ENCODE results near the gene DMD.

DMD gene

DNA sequence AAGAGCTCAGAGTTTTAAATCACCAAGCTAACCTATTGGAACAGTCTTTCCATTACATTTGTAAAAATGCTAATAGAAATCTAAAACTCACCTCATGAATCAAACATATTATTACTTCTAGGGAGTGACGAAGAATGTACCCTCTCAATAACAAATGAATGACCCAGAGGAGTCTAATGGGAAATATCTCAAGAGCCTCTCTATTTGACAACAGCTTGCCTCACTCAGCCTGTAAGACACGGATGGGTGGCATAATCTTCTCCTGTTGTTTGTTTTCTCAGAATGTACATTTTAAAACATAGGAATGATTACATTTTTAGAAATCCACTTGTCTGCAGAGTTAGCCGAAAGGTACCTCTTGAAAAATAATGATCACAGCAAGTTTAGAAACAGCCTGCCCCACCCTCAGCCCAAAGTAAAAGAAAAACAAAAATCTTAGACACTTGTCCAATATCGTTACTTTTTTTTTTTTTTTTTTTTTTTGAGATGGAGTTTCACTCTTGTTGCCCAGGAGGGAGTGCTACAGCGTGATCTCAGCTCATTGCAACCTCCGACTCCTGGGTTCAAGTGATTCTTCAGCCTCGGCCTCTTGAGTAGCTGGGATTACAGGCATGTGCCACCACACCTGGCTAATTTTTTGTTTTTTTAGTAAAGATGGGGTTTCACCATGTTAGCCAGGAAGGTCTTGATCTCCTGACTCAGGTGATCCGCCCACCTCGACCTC is 1955.9 kb downstream of the DMD start:
- Mint-ChIP-seq H3K4me1 (no peaks in the 10 kb centered on the region), H3K9me3 (no peaks in the 10 kb centered on the region), H3K27me3 (no peaks in the 10 kb centered on the region), H3K36me3 (no peaks in the 10 kb centered on the region), H3K27ac (no peak overlapping the region), H3K4me3 (no peak overlapping the region)
- CTCF ChIA-PET = interaction anchor here (1.0 kb wide), 1 partner anchor 217 kb away, joined by 3 read pairs; no protein-coding TSS in a partner anchor
- no peak for DNase-seq

DNA sequence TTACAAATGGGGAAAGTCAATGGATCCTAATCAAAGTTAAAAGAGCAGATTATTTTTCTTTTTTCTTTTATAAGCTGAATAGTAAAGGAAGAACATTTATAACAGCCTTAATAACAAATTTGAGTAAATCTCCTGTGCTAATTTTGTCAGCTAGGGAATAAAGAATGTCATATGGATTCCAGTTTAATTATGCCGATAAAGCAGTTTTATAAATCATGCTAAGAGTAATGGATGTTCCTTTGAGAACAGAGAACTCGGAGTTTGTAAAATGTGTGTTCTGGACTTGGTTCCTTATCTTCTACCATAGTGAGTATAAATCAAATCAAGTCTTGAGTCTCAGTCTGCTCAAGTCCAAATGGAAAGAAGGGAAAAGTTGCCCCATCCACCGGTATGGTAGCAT is 1959.2 kb downstream of the DMD start:
- no peaks in the 10 kb centered on the region for H3K4me1 Mint-ChIP-seq
- CTCF ChIA-PET = no interaction called here
- H3K36me3 Mint-ChIP-seq = no peaks in the 10 kb centered on the region
- DNase-seq = no peak
- H3K27ac Mint-ChIP-seq = no peak overlapping the region
- H3K4me3 Mint-ChIP-seq = no peak overlapping the region
- no peaks in the 10 kb centered on the region for H3K27me3 Mint-ChIP-seq
- H3K9me3 Mint-ChIP-seq = no peaks in the 10 kb centered on the region

DNA sequence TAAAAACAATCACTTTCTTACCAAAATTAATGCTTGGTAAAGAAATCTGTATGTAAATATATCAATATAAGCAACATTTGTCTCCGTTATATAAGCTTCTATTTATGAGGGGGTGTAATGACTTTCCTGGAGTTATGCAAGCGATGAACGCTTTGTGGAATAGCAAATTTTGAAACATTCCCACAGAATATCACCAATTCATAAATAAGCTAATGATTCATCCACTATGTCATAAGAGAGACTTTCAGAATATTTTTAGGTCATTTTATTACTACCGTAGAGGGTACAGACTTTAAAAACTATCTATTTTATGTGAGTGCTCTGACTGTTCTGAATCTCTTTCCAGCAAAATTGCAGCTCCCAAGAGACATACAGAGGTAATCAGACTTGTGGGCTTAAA is 1960.0 kb downstream of the DMD start:
- no peak overlapping the region for H3K27ac Mint-ChIP-seq
- H3K27me3 Mint-ChIP-seq = no peaks in the 10 kb centered on the region
- H3K36me3 Mint-ChIP-seq = no peaks in the 10 kb centered on the region
- CTCF ChIA-PET = no interaction called here
- no peak for DNase-seq
- no peak overlapping the region for H3K4me3 Mint-ChIP-seq
- H3K9me3 Mint-ChIP-seq = no peaks in the 10 kb centered on the region
- H3K4me1 Mint-ChIP-seq = no peaks in the 10 kb centered on the region

DNA sequence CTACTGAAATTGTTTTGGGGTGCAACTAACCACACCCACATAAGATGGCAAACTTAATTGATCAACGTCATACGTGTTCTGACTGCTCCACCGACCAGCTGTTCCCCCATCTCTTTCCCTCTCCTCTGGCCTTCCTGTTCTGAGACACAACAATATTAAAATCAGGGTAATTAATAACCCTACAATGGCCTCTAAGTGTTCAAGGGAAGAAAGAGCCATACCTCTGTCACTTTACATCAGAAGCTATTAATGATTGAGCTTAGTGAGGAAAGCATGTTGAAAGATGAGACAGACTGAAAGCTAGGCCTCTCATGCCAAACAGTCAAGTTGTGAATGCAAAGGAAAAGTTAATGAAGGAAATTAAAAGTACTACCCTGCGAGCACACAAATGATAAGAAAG is 1965.6 kb downstream of the DMD start:
- Mint-ChIP-seq H3K36me3 (no peaks in the 10 kb centered on the region), H3K9me3 (no peaks in the 10 kb centered on the region), H3K27me3 (no peaks in the 10 kb centered on the region), H3K27ac (no peak overlapping the region), H3K4me1 (no peaks in the 10 kb centered on the region), H3K4me3 (no peak overlapping the region)
- CTCF ChIA-PET = no interaction called here
- DNase-seq = no peak

DNA sequence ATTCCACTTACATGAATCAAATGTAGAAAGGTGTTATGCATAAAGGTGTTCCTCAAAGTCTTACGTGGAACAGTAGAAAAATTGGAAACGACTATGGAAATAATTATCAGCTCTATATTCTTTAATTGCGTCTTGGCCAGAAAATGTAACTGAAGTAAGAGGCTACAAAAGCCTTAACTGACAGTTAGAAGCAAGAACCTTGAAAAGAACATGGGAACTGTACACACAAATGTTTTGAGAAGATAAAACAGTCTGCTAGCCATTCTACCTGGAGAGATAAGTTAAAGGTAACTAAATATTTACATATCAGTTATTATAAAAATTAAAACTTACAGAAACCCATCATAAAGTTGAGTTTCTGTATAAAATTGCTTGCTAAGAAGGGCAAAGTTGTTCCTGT is 1967.5 kb downstream of the DMD start:
- Mint-ChIP-seq H3K9me3 (no peaks in the 10 kb centered on the region), H3K27me3 (no peaks in the 10 kb centered on the region), H3K4me1 (no peaks in the 10 kb centered on the region), H3K36me3 (no peaks in the 10 kb centered on the region), H3K4me3 (no peak overlapping the region), H3K27ac (no peak overlapping the region)
- DNase-seq = no peak
- CTCF ChIA-PET = no interaction called here

DNA sequence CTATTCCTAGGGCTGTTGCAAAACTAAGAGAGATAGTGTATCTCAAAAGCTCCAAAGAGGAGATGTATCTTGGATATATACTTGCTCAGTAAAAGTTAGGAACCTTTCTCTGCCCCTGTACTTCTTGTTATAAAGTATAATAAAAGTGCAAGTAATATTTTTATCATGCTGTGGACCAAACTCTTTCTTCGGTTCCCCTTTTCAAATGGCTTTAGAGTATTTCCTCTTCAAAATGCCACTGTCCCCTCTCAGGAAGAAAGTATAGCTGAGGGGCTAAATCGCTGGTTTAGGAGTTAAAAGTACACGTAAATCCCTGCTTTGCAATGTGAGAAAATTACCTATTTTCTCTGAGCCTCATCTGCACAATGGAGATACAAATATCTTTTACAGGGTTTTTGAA is 1970.4 kb downstream of the DMD start:
- no peaks in the 10 kb centered on the region for H3K9me3 Mint-ChIP-seq
- no peak overlapping the region for H3K4me3 Mint-ChIP-seq
- no peak for DNase-seq
- no peaks in the 10 kb centered on the region for H3K27me3 Mint-ChIP-seq
- CTCF ChIA-PET = no interaction called here
- H3K27ac Mint-ChIP-seq = no peak overlapping the region
- no peaks in the 10 kb centered on the region for H3K36me3 Mint-ChIP-seq
- H3K4me1 Mint-ChIP-seq = no peaks in the 10 kb centered on the region

DNA sequence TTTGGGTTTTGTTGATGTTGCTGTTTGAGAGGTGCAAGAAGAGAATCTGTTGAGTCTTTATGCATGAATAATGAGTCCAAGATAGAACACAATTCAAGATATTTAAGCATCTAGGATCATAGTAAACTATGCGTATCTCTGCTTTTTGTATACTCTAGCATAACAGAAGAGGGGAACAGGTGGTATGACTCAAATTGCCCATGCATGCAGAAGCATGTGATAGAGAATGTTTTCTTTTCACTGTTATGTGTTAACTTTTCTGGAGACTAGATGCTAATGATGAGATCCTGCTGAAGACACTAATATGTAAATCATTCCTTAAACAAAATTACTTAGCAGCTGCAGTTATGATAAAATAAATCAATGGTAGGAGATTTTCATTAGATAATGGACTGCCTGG is 1974.2 kb downstream of the DMD start:
- no peak overlapping the region for H3K27ac Mint-ChIP-seq
- CTCF ChIA-PET = no interaction called here
- no peak for DNase-seq
- H3K27me3 Mint-ChIP-seq = no peaks in the 10 kb centered on the region
- H3K9me3 Mint-ChIP-seq = no peaks in the 10 kb centered on the region
- H3K4me1 Mint-ChIP-seq = no peaks in the 10 kb centered on the region
- no peak overlapping the region for H3K4me3 Mint-ChIP-seq
- no peaks in the 10 kb centered on the region for H3K36me3 Mint-ChIP-seq

DNA sequence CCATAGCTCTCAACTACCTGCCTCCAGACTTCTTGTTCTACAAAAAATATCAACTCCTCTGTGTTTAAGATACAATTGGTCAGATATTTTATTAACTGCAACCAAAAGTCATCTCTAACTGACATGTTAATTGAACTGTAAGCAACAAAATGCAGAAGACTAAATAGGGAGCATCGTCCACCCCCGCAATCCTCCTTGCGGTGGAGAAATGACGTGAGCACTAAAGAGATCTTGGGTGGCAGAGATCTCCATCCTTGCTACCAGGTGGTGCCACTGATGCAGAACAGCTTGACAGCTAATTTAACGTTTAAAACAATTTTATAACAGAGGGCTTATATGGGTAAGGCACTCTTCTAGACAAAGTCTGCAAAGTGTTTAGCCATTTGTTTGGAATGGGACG is 1975.1 kb downstream of the DMD start:
- H3K4me3 Mint-ChIP-seq = no peak overlapping the region
- H3K9me3 Mint-ChIP-seq = no peaks in the 10 kb centered on the region
- H3K27me3 Mint-ChIP-seq = no peaks in the 10 kb centered on the region
- DNase-seq = no peak
- no peaks in the 10 kb centered on the region for H3K4me1 Mint-ChIP-seq
- CTCF ChIA-PET = no interaction called here
- H3K36me3 Mint-ChIP-seq = no peaks in the 10 kb centered on the region
- H3K27ac Mint-ChIP-seq = no peak overlapping the region

DNA sequence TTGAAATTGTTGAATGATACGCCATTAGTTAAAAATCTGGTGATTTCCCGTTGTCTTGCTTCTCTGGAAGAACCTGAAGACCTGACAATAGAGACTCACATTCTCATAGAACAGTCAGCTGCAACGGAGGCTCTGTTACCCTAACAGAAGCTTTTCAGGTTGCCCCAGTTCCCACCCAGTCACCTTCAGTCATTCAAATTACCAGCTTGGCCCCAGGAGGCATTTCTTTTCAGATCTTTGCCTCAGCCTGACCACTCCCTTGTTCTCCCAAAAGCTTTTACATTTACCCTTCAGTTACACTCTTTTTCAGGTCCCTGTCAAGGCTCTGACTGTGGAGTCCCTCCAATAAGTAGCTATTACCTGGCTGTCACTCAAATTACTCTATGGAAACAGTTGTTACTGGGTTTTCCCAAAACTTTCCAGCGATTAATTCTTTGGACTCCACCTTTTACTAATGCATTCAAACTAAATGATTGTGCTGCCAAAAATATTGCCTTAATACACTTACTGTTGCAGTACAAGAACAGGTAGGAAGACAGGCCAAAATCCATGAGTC is 1977.3 kb downstream of the DMD start:
- H3K27ac Mint-ChIP-seq = no peak overlapping the region
- no peak overlapping the region for H3K4me3 Mint-ChIP-seq
- DNase-seq = no peak
- no peaks in the 10 kb centered on the region for H3K27me3 Mint-ChIP-seq
- H3K9me3 Mint-ChIP-seq = no peaks in the 10 kb centered on the region
- no peaks in the 10 kb centered on the region for H3K36me3 Mint-ChIP-seq
- no peaks in the 10 kb centered on the region for H3K4me1 Mint-ChIP-seq
- CTCF ChIA-PET = no interaction called here

DNA sequence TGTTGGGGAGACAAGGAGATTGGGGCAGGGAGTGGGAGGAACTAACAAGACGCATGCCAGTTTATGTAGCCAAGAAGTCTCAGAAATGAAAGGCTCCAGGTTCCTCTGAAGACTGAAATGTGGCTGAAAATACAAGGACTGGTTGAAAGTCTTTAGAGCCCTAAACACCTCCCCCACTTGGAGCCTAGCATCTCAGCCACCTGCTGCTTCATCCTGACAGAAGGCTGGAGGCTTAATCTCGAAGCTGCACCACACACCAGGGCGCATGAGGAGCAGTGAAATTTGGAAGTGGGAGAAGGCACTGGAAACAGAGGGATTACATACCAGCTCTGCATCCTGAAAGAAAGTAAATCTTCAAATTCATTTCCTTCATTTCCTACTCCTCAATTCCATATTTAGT is 1978.8 kb downstream of the DMD start:
- no peak for DNase-seq
- CTCF ChIA-PET = no interaction called here
- Mint-ChIP-seq H3K9me3 (no peaks in the 10 kb centered on the region), H3K4me3 (no peak overlapping the region), H3K27me3 (no peaks in the 10 kb centered on the region), H3K27ac (no peak overlapping the region), H3K36me3 (no peaks in the 10 kb centered on the region), H3K4me1 (no peaks in the 10 kb centered on the region)

DNA sequence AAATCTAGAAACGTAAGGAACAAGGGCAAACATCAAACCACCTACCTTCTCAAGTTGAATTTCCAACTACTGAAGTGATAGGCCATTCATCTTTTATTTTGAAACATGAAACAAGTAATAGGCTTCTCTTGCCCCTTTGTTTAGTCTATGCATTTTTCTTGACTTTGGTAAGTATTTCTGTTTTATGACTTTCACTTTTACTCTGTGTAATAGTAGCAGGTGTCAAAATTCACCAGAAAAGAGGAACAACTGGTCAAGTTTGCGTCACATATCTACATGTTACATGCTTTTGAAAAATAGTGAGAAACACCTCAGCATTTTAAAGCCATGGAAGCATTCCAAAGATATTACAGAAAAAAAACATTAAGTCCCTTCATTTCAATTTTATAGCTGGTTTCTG is 1982.4 kb downstream of the DMD start:
- Mint-ChIP-seq H3K9me3 (no peaks in the 10 kb centered on the region), H3K36me3 (no peaks in the 10 kb centered on the region), H3K4me1 (no peaks in the 10 kb centered on the region), H3K27me3 (no peaks in the 10 kb centered on the region), H3K27ac (no peak overlapping the region), H3K4me3 (no peak overlapping the region)
- CTCF ChIA-PET = no interaction called here
- no peak for DNase-seq

DNA sequence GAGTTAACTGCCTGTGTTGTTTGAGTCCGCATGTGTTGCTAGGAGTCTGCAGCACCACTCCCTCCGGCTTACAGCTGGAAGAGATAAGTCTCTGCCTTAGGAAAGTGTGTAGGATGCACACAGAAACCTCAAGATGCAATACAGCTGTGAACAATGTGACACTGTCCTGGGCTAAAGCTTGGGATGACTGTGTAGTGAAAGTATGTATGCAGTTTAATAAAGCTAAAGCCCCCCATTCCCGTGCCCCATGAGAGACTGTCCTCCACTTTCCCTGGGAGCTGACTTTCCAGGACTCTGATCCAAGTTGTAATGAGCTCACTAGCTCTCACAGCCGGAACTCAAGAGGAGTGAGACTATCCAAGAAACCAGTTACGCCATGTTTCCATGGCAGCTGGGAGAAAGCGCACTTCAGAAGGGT is 1982.9 kb downstream of the DMD start:
- H3K36me3 Mint-ChIP-seq = no peaks in the 10 kb centered on the region
- no peaks in the 10 kb centered on the region for H3K4me1 Mint-ChIP-seq
- no peak for DNase-seq
- CTCF ChIA-PET = no interaction called here
- H3K9me3 Mint-ChIP-seq = no peaks in the 10 kb centered on the region
- H3K4me3 Mint-ChIP-seq = no peak overlapping the region
- no peaks in the 10 kb centered on the region for H3K27me3 Mint-ChIP-seq
- H3K27ac Mint-ChIP-seq = no peak overlapping the region

DNA sequence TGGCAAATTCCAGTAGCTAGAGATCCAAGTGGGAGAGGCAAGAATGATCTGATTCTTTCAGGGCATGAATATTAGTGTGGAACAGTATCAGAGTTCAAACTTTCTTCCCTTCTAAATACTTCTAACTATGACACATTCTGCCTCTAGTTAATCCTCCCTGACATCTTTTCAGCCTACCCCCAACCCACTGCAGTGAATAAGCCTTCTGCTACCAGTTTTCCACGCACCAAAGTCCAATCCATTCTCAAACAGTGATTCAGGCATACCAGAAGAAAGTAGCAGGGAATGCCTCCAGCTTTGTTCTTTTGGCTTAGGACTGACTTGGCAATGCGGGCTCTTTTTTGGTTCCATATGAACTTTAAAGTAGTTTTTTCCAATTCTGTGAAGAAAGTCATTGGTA is 1984.1 kb downstream of the DMD start:
- Mint-ChIP-seq H3K4me3 (no peak overlapping the region), H3K9me3 (no peaks in the 10 kb centered on the region), H3K27me3 (no peaks in the 10 kb centered on the region), H3K36me3 (no peaks in the 10 kb centered on the region), H3K27ac (no peak overlapping the region), H3K4me1 (no peaks in the 10 kb centered on the region)
- CTCF ChIA-PET = no interaction called here
- DNase-seq = no peak

DNA sequence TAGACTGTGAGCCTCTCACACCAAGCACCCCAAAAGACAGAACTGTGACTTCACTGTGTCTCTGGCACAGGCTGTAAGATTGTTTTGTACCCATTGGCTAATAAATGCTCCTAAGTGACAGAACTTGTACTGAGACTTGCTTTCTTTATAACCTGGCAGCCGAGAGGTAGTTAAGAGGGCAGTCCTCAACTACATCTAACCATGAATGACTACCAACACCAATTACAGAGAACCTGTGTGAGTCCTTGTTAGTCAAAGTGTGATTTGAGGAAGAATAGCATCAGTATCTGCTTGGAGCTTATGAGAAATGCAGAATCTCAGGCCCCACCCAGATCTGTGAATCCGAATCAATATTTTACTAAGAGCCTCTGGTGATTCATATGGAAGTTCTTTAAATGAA is 1985.5 kb downstream of the DMD start:
- Mint-ChIP-seq H3K9me3 (no peaks in the 10 kb centered on the region), H3K27me3 (no peaks in the 10 kb centered on the region), H3K27ac (no peak overlapping the region), H3K4me1 (no peaks in the 10 kb centered on the region), H3K4me3 (no peak overlapping the region), H3K36me3 (no peaks in the 10 kb centered on the region)
- CTCF ChIA-PET = no interaction called here
- no peak for DNase-seq

DNA sequence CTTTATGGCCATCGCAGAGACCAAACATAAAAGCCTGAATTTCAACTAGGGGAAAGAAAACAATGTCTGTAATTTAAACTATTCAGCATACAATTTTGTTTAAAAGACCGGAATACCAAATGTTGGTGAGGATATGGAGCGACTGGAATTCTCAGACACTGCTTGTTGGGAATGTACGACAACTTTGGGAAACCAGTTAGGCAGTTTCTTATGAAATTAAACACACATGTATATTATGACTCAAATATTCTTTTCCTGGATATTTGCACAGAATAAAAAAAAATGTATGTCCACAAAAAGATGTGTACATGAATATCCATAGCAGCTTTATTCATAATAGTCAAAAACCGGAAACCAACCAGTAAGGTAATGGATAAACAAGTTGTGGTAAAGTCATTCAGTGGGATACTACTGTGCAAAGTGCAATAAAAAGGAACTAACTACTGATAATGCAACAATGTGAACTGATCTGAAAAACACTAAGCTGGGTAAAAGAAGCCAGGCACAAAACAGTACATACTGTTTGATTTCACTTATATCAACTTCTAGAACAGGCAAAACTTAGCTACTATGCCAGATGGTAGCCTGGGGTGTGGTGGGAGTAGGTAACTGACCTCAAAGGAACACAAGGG is 1986.9 kb downstream of the DMD start:
- H3K4me3 Mint-ChIP-seq = no peak overlapping the region
- H3K27ac Mint-ChIP-seq = no peak overlapping the region
- H3K4me1 Mint-ChIP-seq = no peaks in the 10 kb centered on the region
- H3K9me3 Mint-ChIP-seq = no peaks in the 10 kb centered on the region
- CTCF ChIA-PET = interaction anchor here (0.7 kb wide), 1 partner anchor 10 kb away, joined by 3 read pairs; no protein-coding TSS in a partner anchor
- no peaks in the 10 kb centered on the region for H3K36me3 Mint-ChIP-seq
- no peaks in the 10 kb centered on the region for H3K27me3 Mint-ChIP-seq
- DNase-seq = no peak

All from activated naive CD4-positive, alpha-beta T cell treated with anti-CD3 and anti-CD28 coated beads, Interleukin-2, amount 10 ng/mL, durations not matched to agents 7 days and 5 days (primary cell).